HG03060 (cell line): ENCODE results near the gene FAM117B.

Experiments used
- ATAC-seq: cut with Tn5 transposase; IDR thresholded peaks from one replicate; pipeline ENCODE4 v1.9.1; 2021; ENCODE audit warnings: low read depth, moderate number of reproducible peaks; ENCODE audit not compliant: unreplicated experiment

FAM117B gene

DNA sequence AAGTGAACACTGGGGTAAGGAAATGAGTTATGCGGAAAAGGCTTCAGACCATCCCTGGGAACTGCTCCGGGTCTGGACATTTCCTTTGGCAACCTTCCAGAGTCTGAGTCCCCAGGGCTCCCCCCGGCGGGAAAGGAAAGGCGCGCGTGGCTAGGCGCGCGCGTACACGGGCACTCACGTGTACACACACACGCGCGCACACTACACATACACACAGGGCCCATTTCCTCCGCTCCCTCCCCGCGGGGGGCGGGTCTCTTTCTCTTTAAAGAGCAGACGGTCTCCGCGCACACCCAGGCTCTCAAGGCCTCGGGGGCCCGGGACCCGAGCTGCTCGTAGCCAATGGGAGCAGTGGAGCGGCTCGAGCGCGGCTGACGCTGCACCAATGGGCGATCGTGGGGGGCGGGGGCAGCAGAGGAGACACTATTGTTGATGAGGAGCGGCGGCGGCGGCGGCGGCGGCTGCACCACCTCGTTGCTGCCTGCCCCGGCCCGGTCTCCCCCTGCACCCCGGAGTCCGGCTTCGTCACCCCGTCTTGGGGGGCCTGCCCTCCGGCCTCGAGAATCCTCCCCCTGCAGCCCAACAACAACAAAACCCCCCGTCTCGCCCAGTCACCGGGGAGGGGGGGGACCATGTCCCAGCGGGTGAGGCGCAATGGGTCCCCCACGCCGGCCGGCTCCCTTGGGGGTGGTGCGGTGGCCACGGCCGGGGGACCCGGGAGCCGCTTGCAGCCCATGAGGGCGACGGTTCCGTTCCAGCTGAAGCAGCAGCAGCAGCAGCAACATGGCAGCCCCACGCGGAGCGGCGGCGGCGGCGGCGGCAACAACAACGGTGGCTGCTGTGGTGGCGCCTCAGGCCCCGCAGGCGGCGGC lies at the start of gene FAM117B:
Gene FAM117B (plus strand): TSS at position 414 of the 872 bp plus-strand sequence. CDS start 219 bp downstream, at position 633.
- peak; percentile 81 for ATAC-seq

DNA sequence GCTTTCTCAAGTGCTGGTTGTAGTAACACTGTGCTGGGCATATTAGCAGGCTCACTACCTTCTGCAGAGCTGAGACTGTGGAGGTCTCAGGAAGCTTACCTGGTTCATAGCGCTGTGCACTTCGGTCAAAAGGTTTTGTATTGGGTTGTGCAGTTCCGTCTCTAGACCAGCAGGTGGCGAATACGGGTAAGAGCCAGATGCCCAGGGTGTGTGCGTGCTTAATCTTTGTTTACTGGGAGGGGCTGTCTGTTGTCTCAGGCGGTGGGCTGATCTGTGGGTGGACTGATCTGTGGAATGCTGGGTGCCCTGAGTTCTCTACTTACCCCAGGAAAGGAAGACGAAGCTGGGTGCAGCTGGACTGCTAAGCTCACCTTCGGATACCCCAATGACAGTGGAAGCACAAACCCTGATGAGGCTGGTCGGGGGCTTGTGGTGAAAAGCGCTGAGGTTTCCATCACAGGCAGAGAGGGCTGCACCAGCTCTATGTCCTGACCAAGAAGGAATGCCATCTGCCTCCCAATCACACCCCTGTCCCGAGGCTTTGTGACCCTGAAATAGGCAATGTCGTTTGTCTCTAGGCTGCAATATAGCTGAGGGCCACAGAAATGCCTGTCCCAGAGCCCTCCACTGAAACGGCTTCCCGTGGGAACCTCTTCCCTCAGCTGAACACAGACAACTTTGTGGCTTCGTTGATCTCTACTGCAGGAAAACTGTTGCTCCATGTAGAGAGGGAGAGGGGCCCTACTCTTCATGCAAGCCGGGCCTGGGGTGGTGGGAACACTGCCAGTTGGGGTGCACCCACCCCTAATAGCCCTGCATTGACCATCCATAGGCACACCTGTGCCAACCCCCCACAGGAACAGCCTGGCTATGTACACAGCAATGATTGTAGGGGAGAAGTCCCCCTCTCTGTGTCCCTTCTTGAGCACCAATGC lies 45.9 kb upstream of the FAM117B start:
- no peak for ATAC-seq

DNA sequence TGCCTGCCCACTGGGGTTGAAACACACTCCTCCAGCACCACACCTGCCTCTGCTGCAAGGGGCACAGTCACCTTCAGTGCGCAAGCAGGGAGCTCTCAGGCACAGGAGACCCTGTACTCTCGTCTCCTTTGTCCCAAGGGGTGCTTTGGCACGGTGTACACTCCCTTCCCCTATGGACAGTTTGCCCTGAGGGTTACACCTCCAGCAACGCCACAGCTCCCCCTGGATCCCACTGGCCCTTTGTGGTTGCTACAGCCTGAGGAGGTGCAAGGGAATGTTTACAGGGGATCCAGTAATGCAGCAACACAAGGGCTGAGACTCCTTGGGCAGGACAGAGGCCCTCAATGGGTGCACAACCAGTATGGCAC lies 45.2 kb upstream of the FAM117B start:
- no peak for ATAC-seq

DNA sequence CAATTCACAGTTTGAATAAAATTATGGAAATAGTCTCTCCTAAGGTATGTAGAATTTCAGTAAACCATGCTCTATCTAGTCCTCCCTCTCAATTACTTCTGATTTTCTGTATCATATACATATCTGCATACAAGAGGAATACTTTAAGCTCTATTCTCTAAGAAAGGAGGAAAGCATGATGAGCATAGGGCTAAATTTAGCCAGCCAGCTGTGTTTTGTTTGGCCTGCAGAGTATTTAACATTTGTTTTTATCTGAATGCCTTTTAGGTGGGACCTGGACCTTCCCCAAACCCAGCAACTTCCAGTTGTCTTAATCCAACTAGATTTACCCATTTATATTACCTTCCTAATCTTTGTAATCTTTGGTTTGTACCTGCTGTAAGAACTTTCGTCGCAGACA lies 42.2 kb upstream of the FAM117B start:
- no peak for ATAC-seq

DNA sequence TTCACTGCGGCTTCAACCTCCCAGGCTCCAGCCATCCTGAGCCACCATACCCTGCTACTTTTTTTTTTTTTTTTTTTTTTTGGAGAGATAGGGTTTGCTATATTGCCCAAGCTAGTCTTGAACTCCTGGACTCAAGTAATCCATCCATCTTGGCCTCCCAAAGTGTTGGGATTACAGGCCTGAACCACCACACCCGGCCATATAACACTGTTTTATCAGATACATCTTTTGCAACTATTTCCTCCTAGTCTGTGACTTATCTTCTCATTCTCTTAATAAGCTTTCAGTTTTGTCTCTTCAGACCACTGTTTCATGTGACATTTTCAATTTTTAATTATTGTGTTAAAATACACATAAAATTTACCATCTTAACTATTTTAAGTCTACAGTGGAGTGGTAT lies 35.7 kb upstream of the FAM117B start:
- ATAC-seq = no peak

DNA sequence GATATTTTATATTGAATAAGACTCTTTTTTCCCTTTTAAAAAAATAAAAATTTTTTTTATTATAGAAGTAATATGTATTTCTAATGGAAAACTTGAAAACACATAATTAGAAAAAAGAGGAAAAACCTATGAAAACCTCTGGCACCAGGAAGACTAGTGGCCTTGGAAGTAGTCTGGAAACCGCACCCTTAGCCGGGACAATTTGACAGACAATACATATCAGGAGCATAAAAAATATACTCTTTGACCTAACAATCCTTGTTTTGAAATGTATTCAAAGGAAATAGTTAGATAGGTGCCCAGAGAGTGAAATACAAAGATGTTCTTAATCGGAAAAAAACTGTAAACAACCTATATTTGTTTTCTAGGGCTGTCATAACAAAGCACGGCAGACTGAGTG lies 34.9 kb upstream of the FAM117B start:
- no peak for ATAC-seq

DNA sequence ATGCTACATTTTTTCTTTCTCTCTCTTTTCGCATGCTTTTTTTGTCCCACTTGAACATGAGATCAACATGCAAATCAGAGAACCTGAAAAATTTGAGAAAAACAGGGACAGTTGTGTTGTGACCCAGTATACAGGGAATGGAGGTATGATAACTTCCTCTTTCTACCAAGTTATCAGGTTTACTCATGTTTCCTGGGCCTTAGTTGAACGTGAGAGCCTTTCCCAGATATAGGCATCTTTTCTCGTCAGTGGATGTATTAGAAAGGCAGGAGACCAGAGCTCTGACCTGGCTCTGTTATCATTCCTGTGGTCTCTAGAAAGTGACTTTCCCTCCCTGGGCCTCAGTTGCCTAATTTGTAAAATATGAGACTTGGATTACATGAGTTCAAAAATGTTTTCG lies 30.1 kb upstream of the FAM117B start:
- ATAC-seq = no peak

DNA sequence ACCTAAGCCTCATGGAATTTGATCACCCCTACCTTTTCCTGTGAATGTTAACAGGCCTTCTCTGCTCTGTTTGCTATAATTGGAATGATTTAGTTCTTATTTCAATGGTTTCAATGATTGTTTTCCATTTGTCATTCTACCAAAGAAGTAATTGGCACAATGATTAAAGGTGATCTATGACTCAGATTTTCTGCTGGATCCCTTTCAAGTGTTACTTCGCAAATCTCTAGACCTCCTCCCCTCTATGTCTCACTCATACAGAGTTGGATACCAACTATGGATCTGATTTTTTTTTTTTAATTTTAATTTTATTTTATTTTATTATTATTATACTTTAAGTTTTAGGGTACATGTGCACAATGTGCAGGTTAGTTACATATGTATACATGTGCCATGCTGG lies 29.6 kb upstream of the FAM117B start:
- no peak for ATAC-seq

DNA sequence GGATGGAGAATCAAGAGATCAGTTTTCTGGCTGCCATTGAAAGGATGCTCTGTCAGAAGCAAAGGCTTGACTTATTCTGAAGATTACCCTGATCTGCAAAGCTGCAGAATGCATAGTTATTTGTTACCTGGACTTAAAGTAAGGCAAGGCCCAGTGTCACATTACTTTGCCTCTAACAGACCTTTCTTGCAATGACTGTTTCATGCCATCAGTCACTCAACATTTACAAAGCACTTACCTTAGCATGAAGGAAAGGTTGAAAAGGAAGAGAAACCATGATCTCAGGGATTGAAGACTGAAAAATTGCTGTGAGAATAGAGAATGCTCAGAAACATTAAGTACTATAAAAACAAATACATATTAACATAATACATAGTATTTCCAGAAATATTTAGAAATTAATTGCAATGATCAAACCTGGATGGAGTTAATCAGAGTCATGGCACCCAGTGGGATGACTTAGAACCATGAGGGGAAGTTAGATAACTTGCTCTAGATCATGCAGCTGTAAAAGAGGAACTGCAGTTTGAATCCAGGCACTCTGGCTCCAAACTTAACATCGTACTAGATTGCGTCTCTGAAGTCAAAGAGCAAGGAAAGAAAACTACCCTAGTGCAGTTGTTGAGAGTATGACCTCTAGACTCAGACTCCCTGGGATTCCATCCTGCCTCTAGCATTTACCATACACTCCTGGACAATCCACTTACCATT lies 26.5 kb upstream of the FAM117B start:
- ATAC-seq = no peak

DNA sequence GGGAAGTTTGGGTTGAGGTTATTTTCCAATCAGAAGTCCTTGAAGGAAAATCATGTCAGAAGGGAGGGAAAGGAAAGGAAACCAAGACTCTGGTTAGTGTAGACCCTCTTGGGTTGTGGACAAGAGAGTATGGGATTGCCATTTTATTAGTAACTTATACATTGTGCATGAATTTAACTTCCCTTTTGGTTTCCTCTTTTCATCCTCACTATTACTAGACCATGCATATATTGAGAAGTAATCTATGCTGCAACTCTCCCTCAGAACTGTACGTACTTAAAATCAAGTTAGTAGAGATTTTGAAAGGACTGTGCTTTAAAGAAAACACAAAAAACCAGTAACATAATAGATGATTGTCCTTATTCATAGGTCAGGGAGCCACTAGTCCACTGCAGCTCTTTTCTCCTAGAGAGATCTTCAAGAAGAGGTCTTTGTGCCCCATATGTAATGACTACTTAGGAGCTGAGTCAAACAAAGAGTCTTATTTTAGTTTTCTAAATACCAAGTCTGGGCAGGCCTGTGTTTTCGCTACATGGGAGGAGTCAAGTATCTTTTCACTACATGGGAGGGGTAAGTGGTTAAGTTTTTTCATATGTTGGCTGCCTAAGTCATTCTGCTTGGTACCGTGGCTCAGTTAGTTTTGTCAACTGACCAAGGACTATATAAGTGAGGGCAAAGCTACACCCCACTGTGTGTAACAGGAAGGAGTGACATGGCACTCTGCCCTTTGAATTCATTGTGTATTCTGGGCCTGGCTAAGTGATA lies 25.2 kb upstream of the FAM117B start:
- ATAC-seq = peak; percentile 77

DNA sequence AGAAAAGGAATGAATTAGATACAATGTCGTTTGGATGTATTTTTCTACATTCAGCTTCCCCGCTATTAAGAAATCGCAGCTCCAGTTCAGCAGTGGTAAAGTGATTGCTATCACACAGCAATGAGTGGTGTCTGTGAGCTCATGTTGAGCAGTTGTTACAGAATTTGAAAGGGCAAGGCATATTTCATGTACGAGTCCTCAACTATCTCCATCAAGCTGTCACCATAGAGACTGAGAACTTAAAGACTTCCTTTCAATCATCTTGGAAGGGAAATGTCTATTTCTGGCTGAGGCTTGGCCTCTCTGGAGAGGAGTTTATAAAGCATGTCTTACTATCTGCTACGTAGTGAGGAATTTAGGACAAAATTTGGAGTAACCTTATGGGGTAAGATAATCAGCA lies 24.4 kb upstream of the FAM117B start:
- ATAC-seq = no peak

DNA sequence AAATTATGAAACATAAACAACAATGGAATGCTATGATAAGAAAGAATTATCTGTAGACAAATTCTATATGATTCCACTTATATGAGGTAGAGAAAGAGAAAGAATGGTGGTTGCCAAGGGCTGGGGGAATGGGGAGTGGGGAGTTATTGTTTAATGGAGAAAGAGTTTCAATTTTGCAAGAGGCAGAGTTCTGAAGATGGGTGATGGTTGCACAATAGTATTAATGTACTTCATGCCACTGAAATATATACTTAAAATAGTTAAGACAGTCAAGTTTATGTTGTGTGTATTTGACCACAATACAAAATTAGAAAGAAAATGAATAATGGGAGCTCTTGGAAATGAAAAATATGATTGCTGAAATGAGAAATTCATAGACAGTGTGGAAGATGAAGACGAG lies 22.6 kb upstream of the FAM117B start:
- ATAC-seq = no peak

DNA sequence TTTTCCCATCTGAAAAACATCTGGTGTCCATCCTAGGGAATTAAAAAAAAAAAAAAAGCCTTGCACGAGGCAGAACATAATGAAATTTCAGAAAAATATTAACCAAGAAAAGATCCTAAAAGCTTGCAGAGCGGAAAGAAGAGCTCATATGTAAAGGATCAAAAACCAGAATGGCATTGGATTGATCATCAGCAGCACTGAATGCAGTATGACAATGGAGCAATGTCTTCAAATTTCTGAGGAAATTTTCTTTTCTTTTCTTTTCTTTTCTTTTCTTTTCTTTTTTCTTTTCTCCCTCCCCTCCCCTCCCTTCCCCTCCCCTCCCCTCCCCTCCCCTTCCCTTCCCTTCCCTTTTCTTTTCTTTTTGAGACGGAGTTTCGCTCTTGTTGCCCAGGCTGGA lies 21.3 kb upstream of the FAM117B start:
- no peak for ATAC-seq

DNA sequence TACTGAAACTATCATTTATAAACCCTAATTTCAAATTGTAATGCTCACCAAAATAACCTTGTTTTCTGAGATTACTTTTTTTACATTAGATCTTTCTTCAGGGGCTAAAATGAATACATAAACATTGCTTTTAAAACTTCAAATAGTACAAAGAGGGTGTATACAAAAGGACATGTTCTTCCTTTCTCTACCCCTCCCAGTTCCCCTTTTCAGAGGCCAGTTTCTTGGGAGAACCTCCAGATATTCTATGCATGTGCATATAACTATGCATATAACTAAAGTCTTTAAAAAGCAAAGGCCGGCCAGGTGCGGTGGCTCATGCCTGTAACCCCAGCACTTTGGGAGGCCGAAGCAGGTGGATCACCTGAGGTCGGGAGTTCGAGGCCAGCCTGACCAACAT lies 10.6 kb upstream of the FAM117B start:
- ATAC-seq = no peak

DNA sequence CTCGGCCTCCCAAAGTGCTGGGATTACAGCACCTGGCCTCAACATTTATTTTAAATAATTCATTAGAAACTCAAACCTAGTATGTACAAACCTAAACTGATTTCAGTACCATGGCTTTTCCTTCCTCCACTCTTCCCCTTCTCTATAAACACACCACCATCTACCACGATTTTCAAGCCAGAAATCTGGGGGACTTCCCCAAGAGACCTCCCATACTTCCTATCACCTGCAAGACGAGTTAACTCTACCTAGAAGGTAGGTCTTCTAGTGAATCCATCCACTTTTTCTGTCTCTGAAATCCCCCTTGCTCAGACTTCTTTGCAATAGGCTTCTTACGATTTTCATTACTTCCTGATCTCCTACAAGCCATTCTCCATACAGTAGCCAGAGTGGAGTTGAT lies 7.7 kb upstream of the FAM117B start:
- ATAC-seq = no peak

DNA sequence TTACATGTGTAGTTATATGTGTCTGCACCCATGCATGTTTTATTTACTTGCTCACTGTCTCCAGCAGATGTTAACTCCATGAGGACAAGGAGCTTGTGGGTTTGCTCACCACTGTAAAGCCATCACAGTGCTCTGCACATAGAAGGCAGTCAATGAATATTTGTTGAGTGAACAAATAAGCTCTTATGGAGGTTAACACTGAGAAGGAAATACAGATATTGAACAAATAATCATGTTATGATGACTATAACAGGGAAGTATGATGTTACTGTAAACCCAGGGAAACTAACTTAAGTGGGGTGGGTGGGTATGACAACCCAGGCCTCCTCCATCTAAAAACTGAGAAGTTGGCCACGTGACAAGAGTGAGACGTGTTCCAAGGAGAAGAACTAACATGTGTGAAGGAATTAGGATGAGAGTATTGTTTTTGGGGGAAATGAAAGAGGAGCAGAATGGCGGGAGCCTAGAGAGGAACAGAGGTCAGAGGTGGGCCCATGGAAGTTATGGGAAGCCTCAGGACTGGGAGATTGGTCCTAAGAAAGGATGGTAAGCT lies 6.0 kb upstream of the FAM117B start:
- ATAC-seq = no peak

DNA sequence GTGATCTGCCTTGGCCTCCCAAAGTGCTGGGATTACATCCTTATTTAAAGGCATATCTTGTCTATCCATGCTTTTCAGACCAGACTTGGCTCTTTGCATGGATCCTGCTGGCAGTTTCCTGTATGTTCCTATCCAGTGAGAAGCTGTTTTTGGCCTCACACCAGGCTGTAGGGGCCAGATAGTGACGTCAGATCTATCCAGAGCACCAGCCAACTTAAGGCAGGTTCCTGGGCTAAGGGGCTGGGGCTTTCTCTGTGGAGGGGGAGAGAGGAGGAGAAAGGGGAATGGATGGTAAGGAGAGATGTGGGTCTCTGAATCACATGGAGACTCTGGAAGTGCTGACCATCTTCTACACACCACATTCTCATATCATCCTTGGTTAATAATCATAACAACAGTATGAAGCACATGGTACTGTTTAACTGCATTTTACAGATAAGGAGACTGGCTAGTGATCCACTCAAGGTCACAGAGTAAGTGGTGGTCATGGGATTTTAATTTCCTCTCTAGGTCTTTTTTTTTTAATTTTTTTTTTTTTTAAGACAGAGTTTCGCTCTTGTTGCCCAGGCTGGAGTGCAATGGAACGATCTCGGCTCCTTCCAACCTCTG lies 2.0 kb upstream of the FAM117B start:
- ATAC-seq = no peak

DNA sequence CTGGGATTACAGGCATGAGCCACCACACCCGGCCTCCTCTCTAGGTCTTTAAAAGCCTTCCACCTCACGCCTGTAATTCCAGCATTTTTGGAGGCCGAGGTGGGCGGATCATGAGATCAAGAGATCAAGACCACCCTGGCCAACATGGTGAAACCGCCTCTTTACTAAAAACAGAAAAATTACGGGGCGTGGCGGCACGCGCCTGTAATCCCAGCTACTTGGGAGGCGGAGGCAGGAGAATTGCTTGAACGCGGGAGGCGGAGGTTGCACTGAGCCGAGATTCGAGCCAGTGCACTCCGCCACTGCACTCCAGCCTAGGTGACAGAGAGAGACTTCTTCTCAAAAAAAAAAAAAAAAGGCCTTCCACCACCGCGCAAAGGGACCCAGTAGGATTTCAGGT lies 1.3 kb upstream of the FAM117B start:
- no peak for ATAC-seq

DNA sequence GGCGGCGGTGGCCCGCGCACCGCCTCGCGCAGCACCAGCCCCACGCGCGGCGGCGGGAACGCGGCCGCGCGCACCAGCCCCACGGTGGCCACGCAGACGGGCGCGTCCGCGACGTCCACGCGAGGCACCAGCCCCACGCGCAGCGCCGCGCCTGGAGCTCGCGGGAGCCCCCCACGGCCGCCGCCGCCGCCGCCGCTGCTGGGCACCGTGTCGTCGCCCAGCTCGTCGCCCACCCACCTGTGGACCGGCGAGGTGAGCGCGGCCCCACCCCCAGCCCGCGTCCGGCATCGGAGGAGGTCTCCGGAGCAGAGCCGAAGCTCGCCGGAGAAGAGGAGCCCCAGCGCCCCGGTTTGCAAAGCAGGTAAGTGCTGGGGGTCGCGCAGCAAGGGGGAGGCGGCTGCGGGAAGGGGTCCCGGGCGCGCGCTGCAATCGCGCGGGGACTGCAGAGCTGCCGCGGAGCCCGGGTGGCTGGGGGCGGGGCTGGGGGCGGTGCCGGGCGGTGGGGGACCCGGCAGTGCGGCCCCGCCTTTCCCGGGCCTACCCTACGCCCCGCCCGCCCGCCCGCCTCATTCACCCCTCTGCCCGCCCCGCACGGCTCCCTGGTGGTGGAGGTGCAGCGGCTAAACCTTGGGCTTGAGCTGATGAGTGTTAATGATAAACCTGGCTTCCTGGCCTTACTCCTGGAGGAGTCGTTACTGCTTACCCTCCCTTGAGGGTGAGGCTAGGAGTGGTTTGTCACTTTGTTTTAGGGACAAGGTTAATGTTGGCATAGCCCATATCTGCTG lies 851 bp downstream of the FAM117B start:
- peak; percentile 39 for ATAC-seq
